KMS-11 (cell line): ENCODE data around the gene PTPRK.

ENCODE experiments used
- H2AFZ ChIP-seq: fragments of 200-600 bp; sonication (generic); 2 replicates; pipeline ENCODE4 v1.6.1; 2016; ENCODE audit warnings: antibody characterized with exemption, mixed run types, low read depth
- H3K27ac ChIP-seq: fragments of 200-600 bp; sonication (generic); 2 replicates; pipeline ENCODE4 v1.6.1; 2016; ENCODE audit warnings: mild to moderate bottlenecking, mixed run types
- H3K27me3 ChIP-seq: fragments of 200-600 bp; sonication (generic); 2 replicates; pipeline ENCODE4 v1.6.1; 2017; ENCODE audit warnings: mild to moderate bottlenecking, low read depth, mixed run types, moderate library complexity; ENCODE audit not compliant: insufficient read depth
- H3K36me3 ChIP-seq: fragments of 200-600 bp; sonication (generic); 2 replicates; pipeline ENCODE4 v1.6.1; 2017; ENCODE audit warnings: mild to moderate bottlenecking, mixed run types; ENCODE audit not compliant: insufficient read depth
- H3K4me1 ChIP-seq: fragments of 200-600 bp; sonication (generic); 2 replicates; pipeline ENCODE4 v1.6.1; 2016; ENCODE audit warnings: mild to moderate bottlenecking, low read depth, mixed run types; ENCODE audit not compliant: poor library complexity, severe bottlenecking
- H3K4me2 ChIP-seq: fragments of 200-600 bp; sonication (generic); 2 replicates; pipeline ENCODE4 v1.7.0; 2016; ENCODE audit warnings: mild to moderate bottlenecking, mixed run types
- H3K4me3 ChIP-seq: fragments of 200-600 bp; sonication (generic); IDR thresholded peaks from 2 replicates; pipeline ENCODE4 v1.6.1; 2017; ENCODE audit warnings: low read depth, low read length, mixed read lengths; ENCODE audit not compliant: insufficient read depth
- H3K79me2 ChIP-seq: fragments of 200-600 bp; sonication (generic); 2 replicates; pipeline ENCODE4 v1.6.1; 2016; ENCODE audit warnings: low read depth, mixed run types; ENCODE audit not compliant: insufficient read depth
- H3K9ac ChIP-seq: fragments of 200-600 bp; sonication (generic); 2 replicates; pipeline ENCODE4 v1.6.1; 2016; ENCODE audit warnings: mild to moderate bottlenecking, mixed run types
- H4K20me1 ChIP-seq: fragments of 200-600 bp; sonication (generic); 2 replicates; pipeline ENCODE4 v1.6.1; 2016; ENCODE audit warnings: mild to moderate bottlenecking, mixed run types; ENCODE audit not compliant: insufficient read depth
- TF ChIP-seq, protein P1 (sequence below): fragments of 200-600 bp; sonication (generic); conservative IDR thresholded peaks from 2 replicates; pipeline ENCODE4 v1.6.1; 2017; ENCODE audit warnings: low read depth, mild to moderate bottlenecking, antibody characterized with exemption, low read length, moderate library complexity, mixed read lengths

The PTPRK gene

GRCh38 chr6:128150376-128150775 lies 370.0 kb downstream of the PTPRK start:
- Histone ChIP-seq H2AFZ (no peak overlapping the region), H3K4me3 (no peak overlapping the region), H4K20me1 (no peaks in the 10 kb centered on the region), H3K27ac (no peak overlapping the region), H3K27me3 (no peaks in the 10 kb centered on the region), H3K36me3 (no peaks in the 10 kb centered on the region), H3K4me1 (no peaks in the 10 kb centered on the region), H3K79me2 (no peaks in the 10 kb centered on the region), H3K4me2 (no peak overlapping the region), H3K9ac (no peak overlapping the region)
- TF ChIP-seq, protein P1, sequence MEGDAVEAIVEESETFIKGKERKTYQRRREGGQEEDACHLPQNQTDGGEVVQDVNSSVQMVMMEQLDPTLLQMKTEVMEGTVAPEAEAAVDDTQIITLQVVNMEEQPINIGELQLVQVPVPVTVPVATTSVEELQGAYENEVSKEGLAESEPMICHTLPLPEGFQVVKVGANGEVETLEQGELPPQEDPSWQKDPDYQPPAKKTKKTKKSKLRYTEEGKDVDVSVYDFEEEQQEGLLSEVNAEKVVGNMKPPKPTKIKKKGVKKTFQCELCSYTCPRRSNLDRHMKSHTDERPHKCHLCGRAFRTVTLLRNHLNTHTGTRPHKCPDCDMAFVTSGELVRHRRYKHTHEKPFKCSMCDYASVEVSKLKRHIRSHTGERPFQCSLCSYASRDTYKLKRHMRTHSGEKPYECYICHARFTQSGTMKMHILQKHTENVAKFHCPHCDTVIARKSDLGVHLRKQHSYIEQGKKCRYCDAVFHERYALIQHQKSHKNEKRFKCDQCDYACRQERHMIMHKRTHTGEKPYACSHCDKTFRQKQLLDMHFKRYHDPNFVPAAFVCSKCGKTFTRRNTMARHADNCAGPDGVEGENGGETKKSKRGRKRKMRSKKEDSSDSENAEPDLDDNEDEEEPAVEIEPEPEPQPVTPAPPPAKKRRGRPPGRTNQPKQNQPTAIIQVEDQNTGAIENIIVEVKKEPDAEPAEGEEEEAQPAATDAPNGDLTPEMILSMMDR, result no peak

DNA sequence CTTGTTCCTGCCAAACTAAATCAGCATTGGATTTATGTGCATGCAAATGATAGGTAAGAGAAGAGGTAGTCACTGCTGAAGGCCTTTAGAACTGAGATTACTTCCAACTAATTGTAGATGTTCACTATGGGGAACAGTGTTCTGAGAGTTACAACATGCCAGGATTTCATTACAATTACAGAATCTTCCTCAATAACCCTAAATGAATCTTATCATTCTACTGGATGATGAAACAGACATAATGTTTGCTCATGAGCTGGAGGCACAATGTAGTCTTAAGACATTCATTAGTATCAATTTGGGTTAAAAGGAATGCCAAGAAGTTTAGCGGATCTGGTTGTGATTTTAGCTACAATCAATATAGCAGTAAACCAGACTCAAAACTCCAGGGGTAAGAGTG lies 370.6 kb downstream of the PTPRK start:
- H3K79me2 ChIP-seq, result no peaks in the 10 kb centered on the region
- H3K4me3 ChIP-seq, result no peak overlapping the region
- H2AFZ ChIP-seq, result no peak overlapping the region
- H3K36me3 ChIP-seq, result no peaks in the 10 kb centered on the region
- no peaks in the 10 kb centered on the region for H3K27me3 ChIP-seq
- no peak overlapping the region for H3K9ac ChIP-seq
- H3K27ac ChIP-seq, result no peak overlapping the region
- peaks cover 2% of the 10 kb centered on the region for H3K4me1 ChIP-seq
- no peaks in the 10 kb centered on the region for H4K20me1 ChIP-seq
- TF ChIP-seq, protein P1, result no peak
- H3K4me2 ChIP-seq, result no peak overlapping the region

- Histone ChIP-seq H3K4me2 (no peak overlapping the region), H3K36me3 (no peaks in the 10 kb centered on the region), H3K27me3 (no peaks in the 10 kb centered on the region), H3K4me1 (peaks cover 10% of the 10 kb centered on the region), H3K27ac (no peak overlapping the region), H3K9ac (no peak overlapping the region), H2AFZ (no peak overlapping the region), H3K79me2 (no peaks in the 10 kb centered on the region), H3K4me3 (no peak overlapping the region), H4K20me1 (no peaks in the 10 kb centered on the region)
- TF ChIP-seq, protein P1, result no peak
These were observed 376.1 kb downstream of the PTPRK start for GRCh38 chr6:128144320-128144719.

DNA sequence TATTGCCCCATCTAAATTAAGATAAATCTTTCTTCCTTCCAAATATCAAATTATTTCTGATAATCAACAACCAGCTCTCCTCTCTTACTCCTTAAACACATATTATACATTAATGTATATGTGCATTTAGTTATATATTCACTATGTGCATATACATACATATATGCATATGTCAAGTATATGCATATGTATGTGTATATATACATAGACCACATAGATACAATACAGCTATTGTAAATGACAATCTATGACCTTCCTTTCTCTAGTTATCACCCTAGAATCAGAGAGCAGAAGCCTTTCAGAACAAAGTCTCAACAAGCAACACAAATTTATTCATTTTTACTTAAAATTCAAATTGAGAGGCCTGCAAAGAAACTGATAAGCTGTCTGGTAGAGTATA lies 378.5 kb downstream of the PTPRK start:
- Histone ChIP-seq H3K36me3 (no peaks in the 10 kb centered on the region), H3K27ac (no peak overlapping the region), H3K4me2 (no peak overlapping the region), H3K4me3 (no peak overlapping the region), H2AFZ (no peak overlapping the region), H3K9ac (no peak overlapping the region), H3K27me3 (no peaks in the 10 kb centered on the region), H3K4me1 (peaks cover 16% of the 10 kb centered on the region), H3K79me2 (no peaks in the 10 kb centered on the region), H4K20me1 (no peaks in the 10 kb centered on the region)
- TF ChIP-seq, protein P1, result no peak
